GM11168 (cell line): Measurements from ENCODE around the gene MBLAC1.

ENCODE experiments used
- in situ Hi-C: fragments of 300-500 bp; cut with MboI; formaldehyde crosslinking; loops from one replicate; pipeline ENCODE4 v1.12.0; 2022; ENCODE audit warnings: low sequenced_read_pairs; ENCODE audit not compliant: unreplicated experiment

The MBLAC1 gene

DNA sequence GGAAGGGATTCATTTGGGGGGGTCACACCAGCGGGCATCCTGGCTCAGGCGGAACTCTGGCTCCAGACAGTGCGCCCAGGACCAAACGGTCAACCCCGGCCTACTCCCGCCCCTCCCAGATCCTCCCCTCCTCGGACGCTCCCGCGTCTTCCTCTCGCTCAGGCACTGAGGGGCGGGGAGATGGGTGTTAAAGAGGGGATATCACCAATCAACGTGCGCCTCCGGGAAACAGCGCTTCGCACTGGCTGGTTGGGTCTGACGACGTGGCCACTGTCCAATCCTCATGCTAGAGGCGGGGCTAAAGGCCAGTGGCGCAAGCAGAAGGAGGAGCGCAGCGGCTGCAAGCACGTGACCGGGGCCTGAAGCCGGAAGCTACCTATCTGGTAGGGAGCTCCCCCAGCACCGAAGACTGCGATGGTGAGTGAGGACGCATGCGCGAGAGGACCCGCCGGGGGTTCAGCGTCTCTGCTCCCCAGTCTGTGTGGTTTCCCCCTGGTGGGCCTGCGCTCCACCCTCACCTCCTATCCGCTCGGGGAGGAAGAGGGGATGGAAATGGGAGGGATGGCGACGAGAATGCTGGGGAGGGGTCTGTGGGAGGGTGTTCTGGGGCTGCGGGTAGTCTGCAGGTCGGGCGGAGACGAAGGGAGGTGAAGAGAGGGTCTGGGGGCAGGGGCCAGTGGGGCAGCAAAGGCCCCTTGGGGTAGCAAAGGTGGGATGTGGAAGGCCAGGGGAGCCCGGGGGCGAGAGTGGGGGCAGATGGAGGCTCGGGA is 22.0 kb downstream of the MBLAC1 start, which contains the start of gene LAMTOR4:
LAMTOR4 (plus strand) TSS at position 360 of the 770 bp plus-strand sequence; CDS start at position 415, 55 bp downstream.
- in situ Hi-C loops: no loop called here

DNA sequence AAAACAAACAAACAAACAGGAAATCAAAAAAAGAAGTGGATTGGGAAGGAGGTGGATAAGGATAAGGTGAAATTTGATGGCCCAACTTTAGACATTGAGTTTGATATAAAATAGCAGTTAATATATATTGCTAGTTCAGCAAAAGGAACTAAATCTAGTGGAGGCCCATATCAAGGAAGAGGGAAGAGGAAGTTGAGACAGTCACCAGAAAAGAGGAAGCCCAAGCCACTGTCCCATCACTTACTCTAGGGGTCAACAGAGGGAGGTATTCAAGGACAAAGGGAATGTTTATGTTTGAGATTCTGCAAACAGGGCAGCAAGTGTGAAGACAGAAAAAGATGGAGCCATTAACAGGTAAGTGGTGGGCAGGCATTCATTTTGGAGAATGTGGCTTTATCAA is 25.6 kb downstream of the MBLAC1 start:
- in situ Hi-C loops: no loop called here

GRCh38 chr7:100152937-100153666 is 26.3 kb downstream of the MBLAC1 start:
- in situ Hi-C loops: no loop called here

DNA sequence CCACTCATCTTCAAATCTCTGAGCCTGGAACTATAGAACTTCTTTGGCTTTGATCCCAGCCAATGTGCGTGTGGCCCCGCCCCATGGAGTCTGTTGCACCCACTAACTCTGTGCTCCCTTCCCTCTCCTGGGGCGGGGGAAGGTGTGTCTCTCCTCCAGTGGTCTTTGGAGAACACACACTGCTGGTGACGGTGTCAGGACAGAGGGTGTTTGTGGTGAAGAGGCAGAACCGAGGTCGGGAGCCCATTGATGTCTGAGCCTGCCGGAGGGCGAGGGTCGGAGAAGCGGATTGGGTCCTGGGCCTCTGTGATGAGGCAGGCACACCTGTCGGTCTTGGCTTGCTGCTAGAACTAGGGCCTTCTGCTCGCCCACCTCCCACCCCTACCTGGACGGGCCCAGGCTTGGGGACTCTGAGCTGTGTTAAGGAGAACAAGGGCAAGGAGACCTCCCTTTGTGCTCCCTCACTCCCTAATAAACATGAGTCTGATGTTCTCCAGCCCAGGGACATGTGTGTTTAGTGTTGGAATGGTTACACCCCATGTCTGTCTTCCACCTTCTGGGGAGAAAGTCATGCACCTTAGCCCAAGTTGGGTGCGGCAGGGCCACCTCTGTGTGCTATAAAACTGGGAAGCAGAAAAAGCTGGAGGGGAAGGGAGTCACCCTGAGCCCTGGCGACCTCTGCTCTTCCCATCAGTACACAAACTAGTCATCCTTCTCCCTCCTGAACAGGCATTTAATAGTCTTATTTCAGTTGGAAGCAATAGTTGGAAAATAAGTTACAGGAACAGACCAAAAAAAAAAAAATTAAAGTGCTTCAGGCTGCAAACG is 27.2 kb downstream of the MBLAC1 start:
- in situ Hi-C loops: no loop called here

DNA sequence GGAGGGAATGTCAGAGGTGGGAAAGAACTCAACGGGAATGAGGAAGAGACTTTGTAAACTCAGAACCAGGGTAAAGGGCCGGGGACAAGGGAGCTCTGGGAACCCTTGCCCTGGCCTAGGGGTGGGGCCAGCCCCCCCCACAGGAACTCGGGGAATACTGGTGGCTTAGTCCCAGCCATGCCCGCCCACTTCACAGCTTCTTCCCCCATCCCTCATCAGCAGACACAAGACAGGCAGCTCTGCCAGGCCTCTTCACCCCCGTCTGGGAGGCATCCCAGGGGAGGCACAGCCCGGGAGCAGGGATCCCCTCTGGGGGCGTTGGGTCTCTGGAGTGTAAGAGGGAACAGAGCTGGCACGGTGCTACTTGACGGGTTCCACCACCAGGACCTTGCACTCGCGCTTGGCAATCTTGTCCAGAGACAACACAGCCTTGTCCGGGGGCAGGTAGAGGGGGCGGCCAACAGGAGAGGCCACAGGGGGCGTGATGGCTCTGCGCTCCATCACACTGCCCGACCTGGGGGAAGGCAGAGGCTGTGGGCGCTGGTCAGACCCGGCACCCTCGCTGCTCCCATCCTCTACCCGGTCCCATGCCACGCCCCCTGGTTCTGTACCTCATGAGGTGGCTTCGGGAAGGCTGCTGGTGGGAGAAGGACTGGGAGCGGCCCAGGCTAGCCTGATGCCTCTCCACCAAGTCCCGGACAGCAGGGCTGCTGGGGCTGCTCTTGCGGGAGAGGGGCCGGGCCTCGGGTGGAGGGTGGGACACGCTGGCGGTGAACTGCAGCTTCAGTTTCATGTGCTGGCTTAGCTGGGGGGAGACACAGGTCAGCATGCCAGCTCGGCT is 28.1 kb downstream of the MBLAC1 start:
- in situ Hi-C loops: no loop called here

DNA sequence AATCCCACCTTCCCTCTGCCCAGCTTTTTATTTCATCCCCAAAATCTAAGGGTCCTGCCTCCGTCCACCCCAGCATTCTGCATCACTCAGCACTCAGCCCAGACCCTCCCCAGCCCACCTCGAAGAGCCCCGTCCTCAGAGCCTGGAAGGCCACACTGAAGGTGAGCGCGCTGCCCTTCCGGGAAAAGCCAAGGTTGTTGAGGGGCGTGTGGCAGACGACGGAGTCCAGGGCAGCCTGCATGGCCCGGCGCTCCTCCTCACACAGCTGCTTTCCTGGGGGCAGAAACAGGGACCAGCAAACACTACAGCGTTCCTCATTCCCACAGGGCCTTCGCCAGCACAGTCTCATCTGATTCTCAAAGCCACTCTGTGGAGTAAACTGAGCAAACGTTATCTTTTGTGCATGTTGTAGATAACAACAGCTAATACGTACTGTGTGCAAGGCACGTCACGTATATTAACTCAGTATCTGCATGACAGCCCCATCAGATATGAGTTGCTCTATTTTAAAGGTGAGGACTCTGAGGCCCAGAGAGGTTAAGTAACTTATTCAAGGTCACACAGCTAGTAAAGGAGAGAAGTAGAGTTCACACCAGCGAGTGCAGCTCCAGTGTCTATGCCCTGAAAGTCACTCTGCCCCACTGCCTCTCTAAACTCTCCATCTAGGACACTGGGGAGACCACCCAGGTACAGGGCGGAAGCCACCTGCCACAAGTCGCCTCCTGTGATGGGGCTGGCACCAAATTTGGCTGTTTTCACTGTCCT is 29.0 kb downstream of the MBLAC1 start:
- in situ Hi-C loops: no loop called here

DNA sequence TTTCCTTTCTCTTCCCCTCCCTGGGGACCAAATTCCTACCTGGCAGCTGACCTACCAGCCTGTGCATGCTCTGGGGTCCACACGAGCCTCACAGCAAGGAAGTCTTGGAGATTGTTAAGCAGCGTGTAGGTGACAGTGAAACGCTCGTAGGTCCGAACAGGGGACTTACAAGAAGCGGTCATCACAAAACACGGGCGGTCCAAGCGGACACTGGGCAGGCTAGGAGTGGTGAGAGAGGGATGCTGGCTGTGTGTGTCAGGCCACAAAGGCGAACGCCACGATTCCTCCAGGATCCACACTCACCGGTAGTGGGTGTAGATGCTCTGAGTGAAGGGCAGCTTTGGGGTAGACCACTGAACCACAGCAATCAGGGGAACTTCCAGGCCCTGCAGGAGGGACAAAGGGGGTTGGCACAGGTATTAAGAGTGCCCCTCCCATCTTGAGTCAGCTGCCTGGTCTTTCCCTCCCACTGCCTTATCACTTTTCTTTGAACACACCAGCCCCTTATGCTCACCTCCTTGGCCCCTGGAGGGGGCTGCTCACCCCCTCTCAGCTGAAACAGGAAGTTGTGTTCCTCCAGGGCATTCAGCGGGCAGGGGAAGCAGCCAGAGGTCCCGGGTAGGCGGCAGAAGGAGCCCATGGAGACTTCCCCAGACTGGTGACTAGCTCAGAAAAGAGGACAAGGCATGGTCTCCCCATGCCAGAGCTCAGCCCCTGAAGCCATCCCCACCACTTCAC is 29.7 kb downstream of the MBLAC1 start:
- in situ Hi-C loops: no loop called here

DNA sequence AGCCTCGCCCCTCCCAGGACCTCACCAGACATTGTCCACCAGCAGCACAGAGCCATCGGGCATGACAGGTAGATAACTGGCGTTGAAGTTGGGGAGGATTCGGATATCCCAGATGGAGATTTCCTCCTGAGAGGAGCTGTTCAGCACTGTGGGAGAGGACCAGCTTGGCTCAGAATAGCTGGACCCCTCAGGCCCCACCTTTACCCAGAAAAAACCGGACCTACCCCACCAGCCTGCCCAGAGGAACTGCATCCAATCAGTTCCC is 30.2 kb downstream of the MBLAC1 start:
- in situ Hi-C loops: no loop called here

DNA sequence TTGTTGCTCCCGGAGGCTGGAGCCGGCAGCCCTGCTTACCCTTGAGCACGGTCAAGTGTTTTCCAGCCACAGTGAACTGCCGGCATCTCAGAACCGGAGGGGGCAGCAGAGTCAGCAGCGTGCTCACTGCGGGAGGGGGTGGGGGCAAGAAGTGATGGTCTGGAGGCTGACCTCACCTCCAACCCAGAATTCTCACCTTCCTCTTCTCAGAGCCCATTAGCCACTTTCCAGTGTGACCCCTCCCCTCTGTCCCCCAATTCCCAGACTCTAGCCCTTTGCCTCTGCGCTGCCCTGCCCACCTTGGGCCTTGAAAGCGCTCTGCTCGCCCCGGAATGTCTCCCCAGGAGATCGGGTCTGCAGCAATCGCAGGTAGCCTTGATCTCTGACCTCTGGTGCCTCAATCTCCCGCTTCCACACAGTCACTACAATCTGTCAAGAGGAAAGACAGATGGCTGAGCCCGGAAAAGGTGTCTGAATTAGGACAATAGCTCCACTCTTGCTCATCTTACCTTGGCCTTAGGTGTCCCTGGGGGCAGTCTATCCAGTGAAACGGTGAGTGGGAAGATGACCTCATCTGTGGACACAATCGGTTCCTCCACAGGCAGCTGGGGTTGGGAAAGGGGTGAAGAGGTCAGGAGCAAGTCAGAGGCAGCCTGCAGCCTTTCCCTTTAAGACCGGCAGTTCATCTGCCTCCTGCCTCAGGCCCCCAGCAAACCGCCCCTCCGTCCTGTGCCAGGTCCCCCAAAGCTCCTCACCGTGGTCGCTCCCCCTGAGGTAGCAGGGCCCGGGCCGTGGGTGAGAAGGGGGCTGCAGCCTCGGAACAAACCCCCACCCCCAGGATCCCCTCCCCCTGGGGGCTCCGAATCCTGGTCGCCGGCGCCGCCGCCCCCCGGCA is 30.8 kb downstream of the MBLAC1 start:
- in situ Hi-C loops: no loop called here

DNA sequence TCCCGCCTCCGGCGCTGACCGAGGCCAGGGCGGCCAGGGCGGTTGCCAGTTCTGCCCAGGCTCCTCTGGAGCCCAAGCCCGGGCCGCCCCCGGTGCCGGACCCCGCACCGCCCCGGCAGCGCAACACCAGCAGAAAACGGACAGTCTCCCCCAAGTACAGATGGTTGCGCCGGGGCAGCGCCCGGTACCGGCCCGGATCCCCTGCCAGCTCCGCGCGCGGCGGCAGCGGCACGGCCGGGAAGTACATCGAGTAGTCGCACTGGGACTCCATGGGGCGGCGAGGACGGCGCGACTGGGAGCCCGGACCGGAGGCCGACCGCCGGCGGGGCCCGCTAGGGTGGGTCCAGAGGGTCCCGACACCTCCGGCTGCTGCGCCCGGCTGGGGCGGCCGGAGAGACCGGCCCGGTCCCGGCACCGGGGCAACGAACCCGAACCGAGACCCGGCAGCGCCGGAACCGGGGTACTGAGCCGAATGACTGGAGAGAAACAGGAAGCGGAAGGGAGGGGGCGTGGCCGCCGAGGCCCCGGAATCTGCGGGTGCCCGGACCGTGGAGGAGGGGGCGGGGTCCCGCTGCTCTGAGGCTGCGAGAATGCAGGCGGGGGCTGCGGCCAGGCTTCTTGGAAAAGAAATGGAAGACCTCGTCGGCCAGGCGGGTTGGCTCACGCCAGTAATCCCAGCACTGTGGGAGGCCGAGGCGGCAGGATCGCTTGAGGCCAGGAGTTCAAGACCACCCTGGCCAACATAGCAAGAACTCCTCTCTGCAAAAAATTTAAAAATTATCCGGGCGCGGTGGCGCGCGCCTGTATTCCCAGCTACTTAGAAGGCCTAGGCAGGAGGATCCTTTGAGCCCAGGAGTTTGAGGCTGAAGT is 31.7 kb downstream of the MBLAC1 start, which contains the start of gene TRAPPC14:
TRAPPC14 (minus strand) TSS at position 495 of the 870 bp plus-strand sequence; CDS start at position 271, 224 bp downstream.
- in situ Hi-C loops: no loop called here

DNA sequence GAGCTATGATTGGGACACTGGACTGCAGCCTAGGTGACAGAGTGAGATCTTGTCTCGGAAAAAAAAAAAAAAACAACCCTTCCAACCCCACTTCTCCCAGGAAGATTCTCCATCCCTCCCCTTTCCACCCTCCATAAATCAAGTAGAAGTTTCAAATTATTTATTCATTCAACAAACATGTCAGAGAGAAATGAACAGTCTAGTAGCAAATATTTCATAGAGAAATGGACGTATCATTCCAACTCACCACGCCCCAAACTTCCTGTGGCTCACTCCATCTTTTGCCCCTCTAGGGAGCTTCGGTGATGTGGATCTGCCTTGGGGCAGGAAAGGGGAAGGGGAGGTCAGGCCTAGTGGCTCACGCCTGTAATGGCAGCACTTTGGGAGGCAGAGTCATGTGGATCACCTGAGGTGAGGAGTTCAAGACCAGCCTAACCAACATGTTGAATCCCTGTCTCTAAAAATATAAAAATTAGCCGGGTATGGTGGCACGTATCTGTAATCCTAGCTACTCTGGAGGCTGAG is 32.4 kb downstream of the MBLAC1 start:
- in situ Hi-C loops: no loop called here

DNA sequence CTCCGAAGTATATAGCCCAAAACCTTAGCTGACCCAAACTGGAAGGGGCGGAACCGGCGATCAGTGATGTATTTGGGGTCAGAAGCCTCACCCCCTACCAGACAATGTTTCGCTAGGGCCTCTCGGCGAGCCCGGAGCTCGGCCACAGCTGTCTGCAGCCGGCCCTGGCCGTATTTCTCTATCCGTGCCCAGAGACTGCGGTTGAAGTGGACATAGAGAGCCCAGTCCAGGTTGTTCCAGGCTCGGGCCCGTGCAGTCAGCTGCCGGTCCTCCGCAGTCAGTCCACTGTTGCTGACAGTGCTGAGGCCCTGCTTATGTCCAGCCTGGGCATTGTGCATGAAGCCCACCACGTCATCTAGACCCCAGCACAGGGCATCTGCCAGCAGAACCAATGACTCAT is 33.3 kb downstream of the MBLAC1 start:
- in situ Hi-C loops: no loop called here

GRCh38 chr7:100163006-100163531 is 36.3 kb downstream of the MBLAC1 start:
- in situ Hi-C loops: no loop called here

DNA sequence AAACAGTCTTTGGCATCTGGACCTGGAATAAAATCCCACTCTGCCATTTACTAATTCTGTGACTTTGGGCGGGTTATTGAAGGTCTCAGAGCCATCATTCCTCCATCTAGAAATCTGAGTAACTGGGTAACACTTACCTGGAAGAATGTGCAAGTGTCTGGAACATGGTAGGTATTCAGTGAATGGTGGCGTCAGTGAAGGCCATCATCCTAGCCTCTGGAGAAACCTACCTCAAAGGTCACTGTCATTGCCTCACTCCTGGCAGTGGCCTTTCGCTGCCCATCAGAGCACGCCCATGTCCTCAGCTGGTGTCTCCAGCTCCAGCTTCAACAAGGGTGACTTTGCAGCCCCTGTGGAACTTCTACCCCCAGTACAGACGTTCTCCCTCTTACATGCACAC is 37.1 kb downstream of the MBLAC1 start:
- in situ Hi-C loops: no loop called here

GRCh38 chr7:100166317-100166940 is 39.7 kb downstream of the MBLAC1 start:
- in situ Hi-C loops: no loop called here
